Retina (tissue), 1 donor: ENCODE data around the gene GALNT14.
A peak's percentile ranks its signal among the peaks of the same experiment; 100 is the strongest.

Source experiments
- DNase-seq: peaks from one replicate; pipeline ENCODE4 v3.0.0-alpha.2; 2016

Gene GALNT14

GRCh38 chr2:31053929-31054782 is 84.1 kb downstream of the GALNT14 start:
- DNase-seq = no peak

DNA sequence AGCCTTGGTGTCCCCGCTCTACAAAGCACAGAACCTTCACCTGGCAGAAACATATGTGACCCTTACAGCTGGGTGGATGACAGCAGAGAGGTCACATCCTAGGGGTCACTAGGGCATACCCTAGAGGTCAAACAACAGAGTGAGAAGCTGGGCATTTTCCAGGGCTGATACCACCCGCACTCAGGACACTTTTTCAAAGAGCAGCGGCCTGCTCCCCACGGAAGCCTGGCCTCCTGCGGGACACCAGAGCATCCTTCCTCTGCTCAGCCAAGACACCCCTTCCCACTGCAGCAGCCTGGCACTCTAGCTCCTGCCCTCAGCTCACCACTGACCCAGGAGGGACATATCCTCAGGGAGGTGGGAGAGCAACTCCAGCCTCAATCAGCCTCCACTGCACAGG is 86.0 kb downstream of the GALNT14 start:
- DNase-seq = no peak

GRCh38 chr2:31051258-31052140 is 86.7 kb downstream of the GALNT14 start:
- DNase-seq = no peak

GRCh38 chr2:31049916-31050588 is 88.2 kb downstream of the GALNT14 start:
- no peak for DNase-seq

DNA sequence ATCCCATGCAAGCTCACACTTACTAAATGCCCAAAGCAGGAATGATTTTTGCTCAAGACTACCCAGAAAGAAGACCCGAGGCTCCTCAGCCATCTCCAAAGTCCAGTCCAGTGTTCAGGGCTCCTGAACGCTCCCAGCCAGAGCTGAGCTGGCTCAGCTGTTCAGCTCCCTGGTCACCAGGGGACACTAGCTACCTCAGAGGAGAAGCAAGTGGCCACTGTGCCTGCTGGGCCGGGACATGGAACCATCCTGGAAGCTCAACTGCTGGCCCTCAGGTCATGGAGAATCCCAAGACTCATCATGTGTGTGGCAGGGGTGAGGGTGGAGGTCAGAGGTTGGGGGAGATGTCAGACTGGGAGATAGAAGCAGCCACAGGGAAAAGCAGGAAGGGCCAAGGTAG is 89.0 kb downstream of the GALNT14 start:
- no peak for DNase-seq

GRCh38 chr2:31047599-31047998 is 90.6 kb downstream of the GALNT14 start:
- no peak for DNase-seq

DNA sequence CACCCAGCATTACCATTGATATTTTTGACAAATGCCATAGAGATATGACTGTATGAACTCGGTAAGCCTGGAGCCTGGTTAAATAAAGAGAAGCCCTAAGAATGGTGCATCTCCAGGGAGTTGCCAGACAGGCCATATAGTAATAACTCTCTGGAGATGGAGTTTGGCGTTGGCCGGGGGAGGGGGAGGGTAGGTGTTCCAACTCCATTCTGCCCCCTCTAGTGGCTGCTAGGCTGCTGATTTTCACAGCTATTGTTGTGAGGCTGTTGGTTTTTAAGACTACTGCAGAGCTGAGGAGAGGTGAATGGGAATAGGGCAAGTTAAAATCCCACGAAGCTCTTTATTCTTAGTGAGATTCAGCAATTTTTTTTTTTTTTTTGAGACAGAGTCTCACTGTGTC is 99.9 kb downstream of the GALNT14 start:
- no peak for DNase-seq

DNA sequence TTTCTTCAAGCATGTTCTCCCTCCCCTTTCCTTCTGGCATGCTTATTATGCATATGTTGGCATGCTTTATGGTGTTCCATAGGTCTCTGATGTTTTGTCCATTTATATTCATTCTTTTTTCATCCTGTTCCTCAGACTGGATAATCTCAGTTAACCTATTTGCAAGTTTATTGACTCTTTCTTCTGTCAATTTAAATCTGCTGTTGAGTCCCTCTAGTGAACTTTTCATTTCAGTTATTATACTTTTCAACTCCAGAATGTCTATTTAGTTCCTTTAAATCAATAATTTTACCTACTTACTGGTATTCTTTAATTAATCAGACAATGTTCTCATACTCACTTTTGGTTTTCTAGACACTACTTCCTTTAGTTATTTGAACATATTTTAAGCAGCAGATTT is 101.2 kb downstream of the GALNT14 start:
- no peak for DNase-seq

- DNase-seq = no peak
Measured at GRCh38 chr2:31033032-31033431, 105.2 kb downstream of the GALNT14 start.

DNA sequence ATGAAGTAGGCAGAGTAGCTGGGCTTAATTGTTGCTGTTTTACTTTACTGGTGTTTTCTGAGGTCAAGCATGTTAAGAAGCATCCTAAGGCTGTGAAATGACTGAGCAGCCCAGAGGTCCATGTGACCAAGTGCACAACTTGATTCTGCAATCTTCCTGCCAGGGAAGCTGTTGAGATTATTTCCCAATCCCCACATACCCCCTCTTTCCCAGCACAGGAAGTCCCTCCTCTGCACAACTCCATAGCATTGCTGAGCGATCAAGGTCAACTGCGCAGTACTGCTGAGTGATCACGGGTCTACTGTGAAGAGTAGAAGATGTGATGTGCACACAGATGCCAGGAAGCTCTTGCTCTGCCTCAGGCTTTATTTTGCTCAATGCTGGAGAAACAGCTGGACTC is 105.8 kb downstream of the GALNT14 start:
- DNase-seq = no peak

GRCh38 chr2:31031132-31031706 is 107.0 kb downstream of the GALNT14 start:
- DNase-seq = no peak

DNA sequence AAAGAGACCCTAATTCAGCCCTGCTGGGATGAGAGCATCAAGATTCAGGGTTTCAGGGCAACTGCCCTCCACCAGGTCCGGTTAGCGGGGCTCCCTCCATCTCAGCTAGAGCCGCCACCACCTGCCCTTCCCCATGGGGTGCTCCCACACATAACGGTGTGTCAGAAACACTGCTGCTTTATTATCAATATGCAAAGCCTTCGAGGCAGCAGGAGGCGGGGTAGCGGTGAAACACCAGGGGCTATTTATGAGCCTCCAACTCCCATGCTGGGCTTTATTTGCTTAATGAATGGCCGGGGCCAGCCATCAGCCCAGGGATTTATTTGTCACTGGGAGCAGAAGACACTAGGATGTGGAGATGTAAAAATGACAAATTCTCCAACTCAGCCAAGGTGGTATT is 109.8 kb downstream of the GALNT14 start:
- DNase-seq = no peak

- no peak for DNase-seq
Measured at GRCh38 chr2:31027549-31027948, 110.7 kb downstream of the GALNT14 start.

DNA sequence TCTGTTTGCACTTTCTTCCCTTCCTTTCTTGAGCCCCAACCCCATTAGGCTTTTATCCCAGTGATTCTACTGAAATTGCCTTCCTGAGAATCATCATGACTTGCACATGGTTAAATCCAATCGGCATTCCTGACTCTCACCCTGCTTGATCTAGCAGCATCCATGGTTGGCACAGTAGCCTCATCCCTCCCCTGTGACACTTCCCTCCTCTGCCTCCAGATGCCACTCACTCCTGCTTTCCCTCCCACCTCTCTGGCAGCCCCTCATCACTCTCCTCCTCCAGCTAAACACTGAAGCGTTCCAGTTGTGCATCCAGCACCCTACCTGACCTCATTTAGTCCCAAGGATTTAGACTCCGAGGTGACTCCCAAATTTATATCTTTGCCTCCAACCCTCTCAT is 114.7 kb downstream of the GALNT14 start:
- no peak for DNase-seq

GRCh38 chr2:31020713-31021112 is 117.5 kb downstream of the GALNT14 start:
- DNase-seq = no peak

GRCh38 chr2:31018280-31018679 is 120.0 kb downstream of the GALNT14 start:
- DNase-seq = no peak

DNA sequence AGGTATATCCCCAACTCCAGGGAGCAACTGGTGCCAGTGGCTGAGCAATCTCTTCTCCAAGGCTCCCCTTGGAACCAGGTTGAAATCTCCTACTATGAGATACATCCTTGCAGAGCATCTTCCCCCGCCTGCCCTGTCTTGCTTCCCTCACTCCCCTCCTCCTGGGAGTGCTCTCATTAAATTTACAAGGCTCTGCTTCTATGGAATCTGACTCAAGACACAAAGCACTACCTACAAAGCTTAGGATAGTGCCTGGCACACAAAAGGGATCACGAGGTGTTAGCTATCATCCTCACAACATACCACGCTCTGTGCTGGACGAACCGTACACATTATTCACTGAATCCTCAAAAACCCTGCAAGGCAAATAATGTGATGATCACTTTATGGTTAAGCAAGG is 121.6 kb downstream of the GALNT14 start:
- DNase-seq = no peak

GRCh38 chr2:31014516-31014915 is 123.7 kb downstream of the GALNT14 start:
- DNase-seq = no peak

DNA sequence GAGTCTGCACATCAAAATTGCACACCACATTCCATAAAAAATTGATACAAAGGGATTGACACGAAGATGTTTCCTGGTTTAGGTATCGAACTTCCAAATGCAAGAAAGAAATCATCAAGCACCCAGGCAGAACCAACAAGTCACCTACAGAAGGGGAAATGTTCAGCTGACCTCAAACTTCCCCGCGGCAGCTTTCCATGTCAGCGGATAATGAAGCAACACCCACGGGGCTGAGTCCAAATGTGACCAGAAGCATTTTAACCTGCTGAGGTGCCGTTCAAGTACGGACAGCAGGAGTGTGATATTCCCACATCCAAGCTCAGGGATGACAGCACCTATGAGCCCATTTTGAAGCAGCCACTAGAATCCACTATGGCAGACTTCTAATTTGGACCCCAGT is 124.9 kb downstream of the GALNT14 start:
- DNase-seq = no peak

DNA sequence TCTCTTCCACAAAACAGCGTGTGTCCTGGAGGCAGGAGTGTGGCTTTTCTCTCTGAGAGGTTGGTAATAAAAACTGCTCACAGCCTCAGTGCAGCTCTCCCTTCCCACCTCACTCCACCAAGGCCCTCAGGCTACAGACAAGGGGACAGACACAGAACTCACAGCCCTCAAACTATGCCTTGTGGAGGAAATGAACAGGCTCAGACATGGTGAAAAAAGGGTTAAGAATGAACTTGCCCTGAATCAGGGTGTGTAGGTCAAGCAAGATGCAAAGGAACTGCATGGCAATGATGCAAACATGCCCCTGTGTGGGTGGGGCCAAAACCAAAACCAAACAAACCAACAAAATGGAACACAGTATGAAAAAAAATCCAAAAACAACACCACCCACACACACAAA is 125.8 kb downstream of the GALNT14 start:
- DNase-seq = no peak

- DNase-seq = no peak
Measured at GRCh38 chr2:31011587-31011986, 126.7 kb downstream of the GALNT14 start.

DNA sequence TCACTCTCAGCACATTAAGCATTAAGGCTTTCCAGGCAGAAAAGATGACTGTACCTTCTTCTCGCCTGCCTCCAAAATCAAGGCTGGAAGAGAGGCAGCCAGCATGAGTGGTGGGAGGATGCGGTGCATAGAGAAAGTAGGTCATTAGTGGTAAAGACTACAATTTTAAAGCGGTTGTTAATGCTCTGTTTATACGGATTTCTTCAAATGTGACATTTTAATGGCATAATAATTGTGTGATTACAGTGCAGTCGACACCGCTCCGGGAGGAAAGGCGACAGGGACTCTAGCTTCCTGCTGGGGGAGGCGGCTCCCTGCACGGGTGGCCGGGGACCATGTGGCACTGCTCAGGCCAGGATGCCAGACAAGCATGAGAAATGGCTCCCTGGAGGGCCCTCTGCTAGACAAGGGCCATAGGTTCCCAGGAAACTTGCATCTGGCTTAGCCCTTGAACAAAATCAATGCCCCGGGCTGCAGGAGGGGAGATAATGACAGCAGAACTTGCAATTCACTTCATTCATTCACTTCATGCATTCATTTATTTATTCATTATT is 129.6 kb downstream of the GALNT14 start:
- DNase-seq = peak; percentile 62

- DNase-seq = no peak
Measured at GRCh38 chr2:31004257-31004656, 134.0 kb downstream of the GALNT14 start.
